ENCODE measurements around the gene DNAH3.

DNA sequence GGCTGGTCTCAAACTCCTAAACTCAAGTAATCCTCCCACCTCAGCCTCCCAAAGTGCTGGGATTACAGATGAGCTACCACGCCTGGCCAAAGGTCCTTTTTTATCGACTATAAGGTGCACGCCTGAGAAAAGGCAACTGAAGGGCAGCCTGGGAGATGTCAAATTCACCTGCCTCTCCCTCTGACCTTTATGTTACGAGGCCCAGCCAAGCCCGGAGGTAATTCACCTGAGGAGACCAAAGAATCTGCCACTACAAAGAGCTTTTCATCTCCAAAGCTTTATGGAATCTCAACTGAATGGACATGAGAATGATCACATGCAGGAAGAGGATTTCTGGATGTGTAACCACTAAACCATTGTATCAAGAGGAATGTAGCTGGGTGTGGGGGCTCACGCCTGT, 212.9 kb downstream of the DNAH3 start:
- TF ChIP-seq POLR2A (IDR thresholded peaks at IDR 0.05; ENCODE audit: low read depth, low read length) (no peak), POLR2AphosphoS5 (IDR thresholded peaks at IDR 0.05; ENCODE audit: low read depth, low read length) (no peak), TAF1 (IDR thresholded peaks at IDR 0.05; ENCODE audit: borderline replicate concordance, low read depth, low read length) (no peak)
